GM12878 (cell line): ENCODE results near the gene AXL. TPM values are rescaled to one million over a fixed set of nuclear protein-coding genes. Genes with fewer than 3 reads are reported as not detected.

Experiments used
- ASH2L ChIP-seq: fragments of 300-600, 200-600 bp; sonication (generic); IDR thresholded peaks from 2 replicates; pipeline ENCODE4 v1.6.1; 2017; ENCODE audit warnings: low read depth, mild to moderate bottlenecking, borderline replicate concordance
- BCL3 ChIP-seq: IDR thresholded peaks from 2 replicates; pipeline ENCODE4 v1.6.1; 2011; ENCODE audit warnings: borderline replicate concordance, low read depth, mild to moderate bottlenecking, moderate library complexity, low read length; ENCODE audit not compliant: insufficient read depth, poor library complexity, severe bottlenecking
- CEBPB ChIP-seq, 2 experiments: fragments of 150-350 bp in 1 of 2; IDR thresholded peaks; 2 replicates each; pipeline ENCODE4 v1.6.1; 2012 to 2014; ENCODE audit warnings: low read depth in 2 of 2, low read length in 2 of 2, borderline replicate concordance in 1 of 2, inconsistent platforms in 1 of 2
- CHD1 ChIP-seq: IDR thresholded peaks from 2 replicates; pipeline ENCODE4 v1.6.1; 2012; ENCODE audit warnings: low read depth, low read length, improper control_type of control experiment
- CTCF ChIP-seq, 3 experiments: IDR thresholded peaks in 2 of 3; conservative IDR thresholded peaks in 1 of 3; 2 replicates each; pipeline ENCODE4 v1.5.1; 2011; ENCODE audit warnings: low read depth in 3 of 3, low read length in 3 of 3, mild to moderate bottlenecking in 3 of 3, control low read depth in 2 of 3, moderate library complexity in 2 of 3, inconsistent platforms in 1 of 3, mixed read lengths in 1 of 3; ENCODE audit not compliant: control insufficient read depth in 2 of 3, insufficient read depth in 1 of 3; ENCODE audit errors: extremely low read depth in 1 of 3
- FOXM1 ChIP-seq: IDR thresholded peaks from 2 replicates; pipeline ENCODE4 v1.6.1; 2012; ENCODE audit warnings: low read depth, mild to moderate bottlenecking, inconsistent platforms, low read length, moderate library complexity
- HDGF ChIP-seq: fragments of 450-650 bp; IDR thresholded peaks from 2 replicates; pipeline ENCODE4 v1.6.1; 2016; ENCODE audit warnings: antibody characterized with exemption
- IRF4 ChIP-seq: IDR thresholded peaks from 2 replicates; pipeline ENCODE4 v1.6.1; 2011; ENCODE audit warnings: low read depth, low read length
- JUNB ChIP-seq: IDR thresholded peaks from 2 replicates; pipeline ENCODE4 v1.6.1; 2016; ENCODE audit warnings: antibody characterized with exemption, mild to moderate bottlenecking
- KLF5 ChIP-seq: fragments of 450-650 bp; IDR thresholded peaks from 2 replicates; pipeline ENCODE4 v1.6.1; 2014; ENCODE audit warnings: mild to moderate bottlenecking; ENCODE audit not compliant: partially characterized antibody
- MYB ChIP-seq: fragments of 150-350 bp; IDR thresholded peaks from 2 replicates; pipeline ENCODE4 v1.6.1; 2014; ENCODE audit warnings: mild to moderate bottlenecking, low read depth, low read length, borderline replicate concordance
- NBN ChIP-seq: fragments of 450-650 bp; IDR thresholded peaks from 2 replicates; pipeline ENCODE4 v1.6.1; 2016
- NFIC ChIP-seq: IDR thresholded peaks from 2 replicates; pipeline ENCODE4 v1.6.1; 2012; ENCODE audit warnings: low read depth, mild to moderate bottlenecking, inconsistent platforms, low read length, moderate library complexity
- NFYB ChIP-seq: IDR thresholded peaks from 2 replicates; pipeline ENCODE4 v1.6.1; 2011; ENCODE audit warnings: low read depth, mild to moderate bottlenecking, low read length, improper control_type of control experiment, moderate library complexity; ENCODE audit not compliant: insufficient read depth
- NRF1 ChIP-seq: conservative IDR thresholded peaks from 2 replicates; pipeline ENCODE4 v1.6.1; 2011; ENCODE audit warnings: mild to moderate bottlenecking, low read depth, low read length, improper control_type of control experiment
- PBX3 ChIP-seq: IDR thresholded peaks from 2 replicates; pipeline ENCODE4 v1.6.1; 2011; ENCODE audit warnings: mild to moderate bottlenecking, low read depth, low read length, moderate library complexity; ENCODE audit not compliant: insufficient replicate concordance
- POU2F2 ChIP-seq: IDR thresholded peaks from 3 replicates; pipeline ENCODE4 v1.6.1; 2011; ENCODE audit warnings: low read depth, mild to moderate bottlenecking, low read length, borderline replicate concordance
- SIN3A ChIP-seq: IDR thresholded peaks from 2 replicates; pipeline ENCODE4 v1.6.1; 2012; ENCODE audit warnings: low read depth, low read length, improper control_type of control experiment
- SMC3 ChIP-seq: IDR thresholded peaks from 2 replicates; pipeline ENCODE4 v1.6.1; 2011; ENCODE audit warnings: low read length, improper control_type of control experiment, borderline replicate concordance
- SP1 ChIP-seq: IDR thresholded peaks from one replicate; pipeline ENCODE4 v1.6.1; 2011; ENCODE audit warnings: low read depth, low read length
- STAT1 ChIP-seq: fragments of 450-650 bp; conservative IDR thresholded peaks from 2 replicates; pipeline ENCODE4 v1.6.1; 2014; ENCODE audit warnings: antibody characterized with exemption, mild to moderate bottlenecking
- SUPT20H ChIP-seq: IDR thresholded peaks from 2 replicates; pipeline ENCODE4 v1.6.1; 2011; ENCODE audit warnings: low read depth, mild to moderate bottlenecking, low read length, moderate library complexity, borderline replicate concordance; ENCODE audit not compliant: control insufficient read depth
- TCF12 ChIP-seq: IDR thresholded peaks from 2 replicates; pipeline ENCODE4 v1.6.1; 2011; ENCODE audit warnings: low read depth, mild to moderate bottlenecking, low read length
- USF2 ChIP-seq: IDR thresholded peaks from 2 replicates; pipeline ENCODE4 v1.6.1; 2011; ENCODE audit warnings: low read depth, low read length, improper control_type of control experiment, borderline replicate concordance
- ZNF24 ChIP-seq: fragments of 450-650 bp; IDR thresholded peaks from 2 replicates; pipeline ENCODE4 v1.6.1; 2017; ENCODE audit warnings: antibody characterized with exemption, mild to moderate bottlenecking
- polyA plus RNA-seq, 11 experiments: library from polyadenylated mRNA; depleted of rRNA in 4 of 11; unstranded in 6 of 11; stranded (reverse) in 5 of 11; fragments of >200 nt; fragmentation: Nextera tagmentation in 4 of 11; fragmentation: Illumina TruSeq in 1 of 11; extraction: Ambion mirVana in 4 of 11; extraction: Trizol in 1 of 11; gene quantifications; 1 replicate in 1 of 11; 2 replicates in 10 of 11; pipeline versions ENCODE4 v1.2.1 to v1.2.3, GENCODE V29; 2011 to 2016; ENCODE audit warnings: inconsistent platforms in 2 of 11, missing spikeins in 2 of 11, low read depth in 1 of 11
- total RNA-seq, 4 experiments: library from RNA; depleted of rRNA in 3 of 4; stranded (reverse); fragments of >200 nt in 3 of 4; fragmentation: Illumina TruSeq in 1 of 4; extraction: Trizol in 1 of 4; gene quantifications; 2 replicates each; pipeline versions ENCODE4 v1.2.1 to v1.2.3, GENCODE V29; 2013 to 2021

AXL gene
- total and polyA plus RNA-seq, 10 of the 15 experiments (the other 5 are each of a cell fraction or from before 2014, with no cell fraction given): under 0.01 to 0.33 (median 0.07) TPM; not detected in 4

GRCh38 chr19:41263850-41264580 lies 45.0 kb downstream of the AXL start, which contains the start of gene HNRNPUL1 (continued):
- TF ChIP-seq TCF12 (0 out of 2 replicates have a peak, but pooled peaks have one; percentile 45), NFYB (peak; percentile 97), SP1 (peak; percentile 97), BCL3 (no peak), NBN (peak; percentile 91), CEBPB (IDR thresholded peaks at IDR 0.05; ENCODE audit: borderline replicate concordance in 1 of 2, low read depth in 2 of 2, low read length in 2 of 2) (no peak), SUPT20H (no peak), PBX3 (peak; percentile 18), CTCF (IDR thresholded peaks at IDR 0.05 in 2 of 3, conservative IDR thresholded peaks at IDR 0.05 in 1 of 3; ENCODE audit: control insufficient read depth in 2 of 3, extremely low read depth in 1 of 3, insufficient read depth in 1 of 3, low read depth in 3 of 3, low read length in 3 of 3) (peak; percentile 20 to 26 (median 24); a peak in 2 of 6 replicates), KLF5 (no peak), FOXM1 (no peak), ZNF24 (0 out of 2 replicates have a peak, but pooled peaks have one; percentile 43), USF2 (no peak), STAT1 (0 out of 2 replicates have a peak, but pooled peaks have one; percentile 36), JUNB (no peak), MYB (0 out of 2 replicates have a peak, but pooled peaks have one; percentile 13), SMC3 (no peak), POU2F2 (peak; percentile 69; the same call in 2 of the 3 replicates), SIN3A (no peak), HDGF (no peak), CHD1 (peak; percentile 49), NFIC (no peak), ASH2L (no peak; the same call in 1 of the 2 replicates), IRF4 (no peak), NRF1 (peak; percentile 36; the same call in 1 of the 2 replicates)
